ENCODE measurements around the gene ANKRD63. TPM values are rescaled to one million over a fixed set of nuclear protein-coding genes. Genes with fewer than 3 reads are reported as not detected.

The ANKRD63 gene
- total RNA-seq, 1 experiment from 2014 or later = not detected

GRCh38 chr15:40264321-40265153, 18.3 kb downstream of the ANKRD63 start:
- no peak for DNase-seq (ENCODE audit: extremely low read depth, low read depth)

- no peak for DNase-seq (ENCODE audit: extremely low read depth, low read depth)
These were observed 19.7 kb downstream of the ANKRD63 start for GRCh38 chr15:40263024-40263754.

- DNase-seq (ENCODE audit: extremely low read depth, low read depth) = no peak
These were observed 23.8 kb downstream of the ANKRD63 start for GRCh38 chr15:40259021-40259420.

- DNase-seq (ENCODE audit: extremely low read depth, low read depth) = no peak
These were observed 24.3 kb downstream of the ANKRD63 start for GRCh38 chr15:40258544-40258943.

- no peak for DNase-seq (ENCODE audit: extremely low read depth, low read depth)
These were observed 25.0 kb downstream of the ANKRD63 start for GRCh38 chr15:40257656-40258450.

GRCh38 chr15:40256638-40257235, 26.1 kb downstream of the ANKRD63 start:
- DNase-seq (ENCODE audit: extremely low read depth, low read depth) = no peak

- no peak for DNase-seq (ENCODE audit: extremely low read depth, low read depth)
These were observed 27.8 kb downstream of the ANKRD63 start for GRCh38 chr15:40255033-40255432.

GRCh38 chr15:40254452-40254851, 28.4 kb downstream of the ANKRD63 start:
- no peak for DNase-seq (ENCODE audit: extremely low read depth, low read depth)

GRCh38 chr15:40253167-40253790, 29.6 kb downstream of the ANKRD63 start:
- DNase-seq (ENCODE audit: extremely low read depth, low read depth) = no peak

GRCh38 chr15:40252438-40253166, 30.3 kb downstream of the ANKRD63 start:
- no peak for DNase-seq (ENCODE audit: extremely low read depth, low read depth)

- no peak for DNase-seq (ENCODE audit: extremely low read depth, low read depth)
These were observed 30.8 kb downstream of the ANKRD63 start for GRCh38 chr15:40252141-40252437.

- no peak for DNase-seq (ENCODE audit: extremely low read depth, low read depth)
These were observed 31.3 kb downstream of the ANKRD63 start for GRCh38 chr15:40251486-40252140.

- DNase-seq (ENCODE audit: extremely low read depth, low read depth) = no peak
These were observed 31.9 kb downstream of the ANKRD63 start for GRCh38 chr15:40250771-40251483.

GRCh38 chr15:40250304-40250656, 32.6 kb downstream of the ANKRD63 start:
- no peak for DNase-seq (ENCODE audit: extremely low read depth, low read depth)

- DNase-seq (ENCODE audit: extremely low read depth, low read depth) = no peak
These were observed 33.2 kb downstream of the ANKRD63 start for GRCh38 chr15:40249477-40250303.

GRCh38 chr15:40248006-40248783, 34.7 kb downstream of the ANKRD63 start:
- DNase-seq (ENCODE audit: extremely low read depth, low read depth) = no peak

- DNase-seq (ENCODE audit: extremely low read depth, low read depth) = no peak
These were observed 35.4 kb downstream of the ANKRD63 start for GRCh38 chr15:40247406-40247971.
